ENCODE data around the gene RBPJL. TPM values are rescaled to one million over a fixed set of nuclear protein-coding genes. Genes with fewer than 3 reads are reported as not detected.

The RBPJL gene
- total RNA-seq, 1 experiment from 2014 or later = not detected

GRCh38 chr20:45308117-45308778, 1.6 kb downstream of the RBPJL start, which contains the start of gene MATN4:
MATN4 (minus strand) TSS chr20:45308299; CDS start chr20:45305582, 2,717 bp downstream.
- no peak within 1 kb of the TSS for H3K4me3 ChIP-seq
- no peaks in the 10 kb centered on the region for H3K9me3 ChIP-seq
- no peaks in the 10 kb centered on the region for H3K27me3 ChIP-seq
- no peaks in the 10 kb centered on the region for H3K36me3 ChIP-seq
- DNase-seq = no peak

DNA sequence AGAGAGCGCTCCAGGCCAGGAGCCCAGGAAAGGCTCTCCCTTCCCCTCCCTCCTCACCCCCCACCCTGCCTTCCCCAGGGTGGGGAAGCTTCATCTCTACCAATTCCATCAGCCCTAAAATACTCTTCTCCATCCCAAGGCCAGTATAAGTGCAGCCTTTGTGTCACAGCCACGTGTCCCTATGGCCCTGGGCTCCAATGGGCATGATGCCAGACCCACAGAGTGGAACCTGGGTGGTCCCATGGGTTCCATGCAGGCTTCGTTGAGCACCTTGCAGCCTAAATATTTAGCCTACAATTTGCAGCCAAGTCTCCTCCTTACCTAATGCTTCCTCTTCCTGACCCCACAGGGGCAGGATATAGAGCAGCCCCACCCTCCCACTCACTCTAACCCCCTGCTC, 2.4 kb downstream of the RBPJL start:
- H3K27me3 ChIP-seq = no peaks in the 10 kb centered on the region

GRCh38 chr20:45311589-45312211, 5.1 kb downstream of the RBPJL start:
- Histone ChIP-seq H3K4me3 (no peak overlapping the region), H3K36me3 (no peaks in the 10 kb centered on the region), H3K27me3 (no peaks in the 10 kb centered on the region), H3K9me3 (no peaks in the 10 kb centered on the region)
- peak; percentile 73 for DNase-seq

More for the DNA sequence above, 2.4 kb downstream of the RBPJL start:
- no peak for DNase-seq
- Histone ChIP-seq H3K4me3 (no peak overlapping the region), H3K9me3 (no peaks in the 10 kb centered on the region), H3K36me3 (no peaks in the 10 kb centered on the region)

DNA sequence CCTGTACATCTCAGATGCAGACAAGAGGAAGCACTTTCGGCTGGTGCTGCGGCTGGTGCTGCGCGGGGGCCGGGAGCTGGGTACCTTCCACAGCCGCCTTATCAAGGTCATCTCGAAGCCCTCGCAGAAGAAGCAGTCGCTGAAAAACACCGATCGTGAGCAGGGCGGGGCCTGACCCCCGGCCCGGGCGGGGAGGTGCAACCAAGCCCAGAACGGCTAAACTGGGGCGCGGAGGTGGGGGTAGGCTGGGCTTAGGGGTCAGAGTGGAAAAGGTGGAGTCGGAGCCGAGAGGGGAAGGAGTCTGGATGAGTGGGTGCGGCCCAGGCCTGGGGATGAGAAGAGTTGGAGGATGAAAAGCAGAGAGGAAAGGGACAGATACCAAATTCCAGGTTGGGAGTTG, 5.6 kb downstream of the RBPJL start:
- DNase-seq = no peak

GRCh38 chr20:45313065-45313695, 6.5 kb downstream of the RBPJL start:
- Histone ChIP-seq H3K27me3 (no peaks in the 10 kb centered on the region), H3K4me3 (no peak overlapping the region)

More for the DNA sequence above, 5.6 kb downstream of the RBPJL start:
- no peak overlapping the region for H3K4me3 ChIP-seq
- no peaks in the 10 kb centered on the region for H3K9me3 ChIP-seq
- no peaks in the 10 kb centered on the region for H3K36me3 ChIP-seq
- H3K27me3 ChIP-seq = no peaks in the 10 kb centered on the region

GRCh38 chr20:45313943-45314342, 7.3 kb downstream of the RBPJL start:
- no peak for DNase-seq
- Histone ChIP-seq H3K36me3 (no peaks in the 10 kb centered on the region), H3K9me3 (no peaks in the 10 kb centered on the region), H3K4me3 (no peak overlapping the region), H3K27me3 (no peaks in the 10 kb centered on the region)

More at GRCh38 chr20:45313065-45313695, 6.5 kb downstream of the RBPJL start:
- no peak for DNase-seq
- Histone ChIP-seq H3K9me3 (no peaks in the 10 kb centered on the region), H3K36me3 (no peaks in the 10 kb centered on the region)

GRCh38 chr20:45315672-45316071, 9.0 kb downstream of the RBPJL start:
- no peaks in the 10 kb centered on the region for H3K27me3 ChIP-seq
- no peaks in the 10 kb centered on the region for H3K9me3 ChIP-seq
- H3K4me3 ChIP-seq = no peak overlapping the region
- no peak for DNase-seq
- H3K36me3 ChIP-seq = no peaks in the 10 kb centered on the region

DNA sequence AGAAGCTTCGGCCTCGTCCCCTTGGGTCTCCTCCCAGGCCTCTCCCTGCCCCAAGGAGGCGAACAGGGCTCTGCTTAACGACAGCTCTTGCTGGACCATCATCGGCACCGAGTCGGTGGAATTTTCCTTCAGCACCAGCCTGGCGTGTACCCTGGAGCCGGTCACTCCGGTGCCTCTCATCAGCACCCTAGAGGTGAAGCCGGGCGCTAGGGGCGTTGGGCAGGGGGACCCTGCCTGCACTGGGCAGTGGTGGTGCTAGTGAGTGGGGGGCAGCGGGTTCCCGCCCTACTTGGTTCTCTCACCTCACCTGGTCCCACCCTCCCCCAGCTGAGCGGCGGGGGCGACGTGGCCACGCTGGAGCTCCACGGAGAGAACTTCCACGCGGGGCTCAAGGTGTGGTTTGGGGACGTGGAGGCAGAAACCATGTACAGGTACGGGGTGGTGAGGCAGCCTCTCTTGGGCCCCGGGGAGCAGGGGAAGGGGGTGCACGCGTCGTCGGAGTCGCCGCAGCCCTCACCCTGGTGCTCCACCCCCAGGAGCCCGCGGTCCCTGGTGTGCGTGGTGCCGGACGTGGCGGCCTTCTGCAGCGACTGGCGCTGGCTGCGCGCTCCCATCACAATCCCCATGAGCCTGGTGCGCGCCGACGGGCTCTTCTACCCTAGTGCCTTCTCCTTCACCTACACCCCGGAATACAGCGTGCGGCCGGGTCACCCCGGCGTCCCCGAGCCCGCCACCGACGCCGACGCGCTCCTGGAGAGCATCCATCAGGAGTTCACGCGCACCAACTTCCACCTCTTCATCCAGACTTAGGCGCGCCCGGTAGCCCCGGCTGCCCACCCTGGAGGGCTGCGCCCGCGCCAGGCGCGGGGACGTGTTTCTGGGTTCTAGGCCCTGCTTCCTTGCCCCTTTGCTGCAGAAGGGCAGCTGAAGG, 9.8 kb downstream of the RBPJL start:
- H3K27me3 ChIP-seq = no peaks in the 10 kb centered on the region
- no peaks in the 10 kb centered on the region for H3K9me3 ChIP-seq
- no peaks in the 10 kb centered on the region for H3K36me3 ChIP-seq
- no peak overlapping the region for H3K4me3 ChIP-seq
- no peak for DNase-seq

- no peaks in the 10 kb centered on the region for H3K27me3 ChIP-seq
- no peak for DNase-seq
These were observed 11.2 kb downstream of the RBPJL start for GRCh38 chr20:45317826-45318225.

GRCh38 chr20:45318386-45318939, 11.8 kb downstream of the RBPJL start:
- no peaks in the 10 kb centered on the region for H3K9me3 ChIP-seq
- no peaks in the 10 kb centered on the region for H3K36me3 ChIP-seq
- no peak overlapping the region for H3K4me3 ChIP-seq
- H3K27me3 ChIP-seq = no peaks in the 10 kb centered on the region
- DNase-seq = no peak

More at GRCh38 chr20:45317826-45318225, 11.2 kb downstream of the RBPJL start:
- Histone ChIP-seq H3K4me3 (no peak overlapping the region), H3K36me3 (no peaks in the 10 kb centered on the region), H3K9me3 (no peaks in the 10 kb centered on the region)

- DNase-seq = no peak
- H3K9me3 ChIP-seq = no peaks in the 10 kb centered on the region
- no peak overlapping the region for H3K4me3 ChIP-seq
- H3K36me3 ChIP-seq = no peaks in the 10 kb centered on the region
- H3K27me3 ChIP-seq = no peaks in the 10 kb centered on the region
These were observed 12.3 kb downstream of the RBPJL start for GRCh38 chr20:45318948-45319347.

- Histone ChIP-seq H3K27me3 (no peaks in the 10 kb centered on the region), H3K9me3 (no peaks in the 10 kb centered on the region), H3K4me3 (no peak overlapping the region), H3K36me3 (peaks cover 16% of the 10 kb centered on the region)
- no peak for DNase-seq
These were observed 14.4 kb downstream of the RBPJL start for GRCh38 chr20:45320948-45321595.

DNA sequence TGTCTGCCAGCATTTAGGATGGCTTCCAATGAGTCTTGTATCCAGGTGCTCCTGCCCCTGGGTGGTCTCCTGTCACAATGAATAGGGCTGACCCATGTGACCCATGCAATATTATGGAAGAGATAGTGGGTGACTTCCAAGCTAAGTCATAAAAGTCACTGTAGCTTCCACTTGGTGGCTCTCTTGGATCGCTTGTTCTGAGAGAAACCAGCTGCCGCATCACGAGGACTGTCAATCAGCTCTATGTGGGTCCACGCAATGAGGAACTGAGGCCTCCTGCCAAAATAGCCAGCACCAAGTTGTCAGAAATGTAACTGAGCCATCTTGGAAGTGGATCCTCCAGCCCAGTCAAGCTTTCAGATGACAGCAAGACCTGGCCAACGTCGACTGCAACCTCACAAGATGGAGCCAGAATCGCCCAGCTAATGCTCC, 16.3 kb downstream of the RBPJL start:
- peaks cover 33% of the 10 kb centered on the region for H3K36me3 ChIP-seq
- peak; percentile 62 for DNase-seq
- H3K9me3 ChIP-seq = no peaks in the 10 kb centered on the region
- H3K4me3 ChIP-seq = no peak overlapping the region
- H3K27me3 ChIP-seq = no peaks in the 10 kb centered on the region

- peaks cover 40% of the 10 kb centered on the region for H3K36me3 ChIP-seq
- no peak for DNase-seq
- no peak overlapping the region for H3K4me3 ChIP-seq
- no peaks in the 10 kb centered on the region for H3K9me3 ChIP-seq
- no peaks in the 10 kb centered on the region for H3K27me3 ChIP-seq
These were observed 17.1 kb downstream of the RBPJL start for GRCh38 chr20:45323731-45324130.

DNA sequence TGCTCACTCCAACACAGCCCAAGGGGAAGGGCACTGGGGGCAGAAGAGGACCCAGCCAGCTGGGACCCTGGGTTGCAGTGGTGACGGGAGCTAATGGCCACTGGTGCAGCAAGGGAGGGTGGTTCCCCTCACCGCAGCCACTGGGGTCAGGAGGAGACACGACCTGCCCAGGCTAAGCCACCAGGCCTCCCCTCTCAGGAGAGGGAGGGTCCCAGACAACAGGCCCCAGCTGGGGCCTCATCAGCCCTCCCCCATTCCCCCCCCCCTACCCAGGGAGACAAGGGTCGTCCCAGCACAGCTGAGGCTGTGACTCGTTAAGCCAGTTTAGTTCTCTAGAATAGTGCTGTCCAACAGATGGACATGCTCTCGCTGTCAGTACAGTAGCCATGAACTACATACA, 18.7 kb downstream of the RBPJL start:
- H3K27me3 ChIP-seq = no peaks in the 10 kb centered on the region
- no peaks in the 10 kb centered on the region for H3K9me3 ChIP-seq
- DNase-seq = no peak
- no peak overlapping the region for H3K4me3 ChIP-seq
- H3K36me3 ChIP-seq = peaks cover 57% of the 10 kb centered on the region

GRCh38 chr20:45328451-45328850, 21.8 kb downstream of the RBPJL start:
- no peaks in the 10 kb centered on the region for H3K9me3 ChIP-seq
- H3K36me3 ChIP-seq = peaks cover 86% of the 10 kb centered on the region
- no peak overlapping the region for H3K4me3 ChIP-seq
- DNase-seq = no peak
- H3K27me3 ChIP-seq = no peaks in the 10 kb centered on the region

Data from MG63 (cell line).